K562 (cell line): Measurements from ENCODE around the gene PRSS8. TPM values are rescaled to one million over a fixed set of nuclear protein-coding genes. Genes with fewer than 3 reads are reported as not detected.

ENCODE experiments used
- ARHGAP35 ChIP-seq: fragments of 450-650 bp; IDR thresholded peaks from 2 replicates; pipeline ENCODE4 v1.6.1; 2018; ENCODE audit not compliant: partially characterized antibody
- ARID2 ChIP-seq: fragments of 450-650 bp; IDR thresholded peaks from 2 replicates; pipeline ENCODE4 v1.6.1; 2017; ENCODE audit warnings: antibody characterized with exemption, mild to moderate bottlenecking
- ERF ChIP-seq: fragments of 450-650 bp; formaldehyde crosslinking; IDR thresholded peaks from 2 replicates; pipeline ENCODE4 v1.4.0; 2020; ENCODE audit warnings: mild to moderate bottlenecking, mixed read lengths
- FOSL1 ChIP-seq: fragments of 200-800 bp; sonication (Bioruptor generic); conservative IDR thresholded peaks from 2 replicates; pipeline ENCODE4 v1.6.1; 2016; ENCODE audit warnings: missing genetic modification characterization, missing compliant biosample characterization
- KLF10 ChIP-seq: fragments of 250-450 bp; sonication (Bioruptor Pico); IDR thresholded peaks from 2 replicates; pipeline ENCODE4 v1.6.1; 2021; ENCODE audit warnings: matching md5 sums
- MYC ChIP-seq, 2 experiments: fragments of 250-450 bp in 1 of 2; sonication (Bioruptor Pico) in 1 of 2; IDR thresholded peaks; 2 replicates each; pipeline versions ENCODE4 v1.5.1 to v1.6.1; 2012 to 2021; ENCODE audit warnings: low read depth in 2 of 2, borderline replicate concordance in 1 of 2, improper control_type of control experiment in 1 of 2, low read length in 1 of 2, mild to moderate bottlenecking in 1 of 2, moderate library complexity in 1 of 2
- PHF20 ChIP-seq: fragments of 450-650 bp; IDR thresholded peaks from 2 replicates; pipeline ENCODE4 v1.6.1; 2018; ENCODE audit not compliant: partially characterized antibody
- POLR2B ChIP-seq: fragments of 450-650 bp; IDR thresholded peaks from 2 replicates; pipeline ENCODE4 v1.6.1; 2018; ENCODE audit warnings: low read depth; ENCODE audit not compliant: partially characterized antibody
- PTTG1 ChIP-seq: fragments of 450-650 bp; IDR thresholded peaks from 2 replicates; pipeline ENCODE4 v1.6.1; 2016; ENCODE audit warnings: low read depth, mild to moderate bottlenecking, missing genetic modification characterization, missing compliant biosample characterization
- SNIP1 ChIP-seq: fragments of 450-650 bp; IDR thresholded peaks from 2 replicates; pipeline ENCODE4 v1.7.1; 2017; ENCODE audit warnings: low read depth, mild to moderate bottlenecking
- SREBF2 ChIP-seq: sonication (generic); formaldehyde crosslinking; IDR thresholded peaks from 2 replicates; pipeline ENCODE4 v1.4.0; 2020; ENCODE audit warnings: mild to moderate bottlenecking, missing genetic modification reagents
- SRF ChIP-seq, 2 experiments: fragments of 250-450, 450-650 bp in 1 of 2; sonication (Bioruptor Pico) in 1 of 2; sonication (generic) in 1 of 2; formaldehyde crosslinking; IDR thresholded peaks; 2 replicates each; pipeline versions ENCODE4 v1.5.0 to v1.5.1; 2020 to 2022; ENCODE audit warnings: mild to moderate bottlenecking in 1 of 2, missing genetic modification reagents in 1 of 2
- TRIM24 ChIP-seq, 2 experiments: fragments of 450-650 bp; IDR thresholded peaks; 2 replicates each; pipeline ENCODE4 v1.6.1; 2016
- YBX1 ChIP-seq: fragments of 450-650 bp; IDR thresholded peaks from 2 replicates; pipeline ENCODE4 v1.7.1; 2016; ENCODE audit warnings: mild to moderate bottlenecking
- polyA plus RNA-seq, 8 experiments: library from polyadenylated mRNA; depleted of rRNA in 4 of 8; stranded (reverse) in 5 of 8; unstranded in 3 of 8; fragments of >200 nt; fragmentation: Nextera tagmentation in 2 of 8; fragmentation: Illumina TruSeq in 1 of 8; extraction: Ambion mirVana in 2 of 8; extraction: Trizol in 1 of 8; gene quantifications; 2 replicates each; pipeline versions ENCODE4 v1.2.1 to v1.2.3, GENCODE V29; 2011 to 2014; ENCODE audit warnings: inconsistent platforms in 1 of 8, missing spikeins in 1 of 8
- total RNA-seq, 7 experiments: library from RNA; depleted of rRNA in 6 of 7; stranded (reverse); fragments of >200 nt in 6 of 7; fragmentation: Illumina TruSeq in 2 of 7; extraction: Trizol in 2 of 7; gene quantifications; 2 replicates each; pipeline versions ENCODE4 v1.2.1 to v1.2.3, GENCODE V29; 2011 to 2021; ENCODE audit warnings: low replicate concordance in 1 of 7
- TF ChIP-seq, protein P1 (sequence below), 2 experiments: fragments of 450-650 bp in 1 of 2; sonication (generic) in 1 of 2; formaldehyde crosslinking in 1 of 2; IDR thresholded peaks in 1 of 2; conservative IDR thresholded peaks in 1 of 2; 2 replicates each; pipeline versions ENCODE4 v1.6.1 to v1.8.1; 2016 to 2023; ENCODE audit warnings: mild to moderate bottlenecking in 2 of 2, moderate library complexity in 2 of 2, inconsistent platforms in 1 of 2, missing genetic modification reagents in 1 of 2
- TF ChIP-seq, protein P2 (sequence below), 2 experiments: fragments of 450-650 bp; IDR thresholded peaks; 2 replicates each; pipeline ENCODE4 v1.6.1; 2016; ENCODE audit warnings: mild to moderate bottlenecking in 2 of 2, borderline replicate concordance in 1 of 2, low read depth in 1 of 2, moderate library complexity in 1 of 2

PRSS8 gene
- total and polyA plus RNA-seq, 9 of the 15 experiments (the other 6 are each of a cell fraction or from before 2014, with no cell fraction given) = 0.25 to 3.9 (median 1.3) TPM; not detected in 1

DNA sequence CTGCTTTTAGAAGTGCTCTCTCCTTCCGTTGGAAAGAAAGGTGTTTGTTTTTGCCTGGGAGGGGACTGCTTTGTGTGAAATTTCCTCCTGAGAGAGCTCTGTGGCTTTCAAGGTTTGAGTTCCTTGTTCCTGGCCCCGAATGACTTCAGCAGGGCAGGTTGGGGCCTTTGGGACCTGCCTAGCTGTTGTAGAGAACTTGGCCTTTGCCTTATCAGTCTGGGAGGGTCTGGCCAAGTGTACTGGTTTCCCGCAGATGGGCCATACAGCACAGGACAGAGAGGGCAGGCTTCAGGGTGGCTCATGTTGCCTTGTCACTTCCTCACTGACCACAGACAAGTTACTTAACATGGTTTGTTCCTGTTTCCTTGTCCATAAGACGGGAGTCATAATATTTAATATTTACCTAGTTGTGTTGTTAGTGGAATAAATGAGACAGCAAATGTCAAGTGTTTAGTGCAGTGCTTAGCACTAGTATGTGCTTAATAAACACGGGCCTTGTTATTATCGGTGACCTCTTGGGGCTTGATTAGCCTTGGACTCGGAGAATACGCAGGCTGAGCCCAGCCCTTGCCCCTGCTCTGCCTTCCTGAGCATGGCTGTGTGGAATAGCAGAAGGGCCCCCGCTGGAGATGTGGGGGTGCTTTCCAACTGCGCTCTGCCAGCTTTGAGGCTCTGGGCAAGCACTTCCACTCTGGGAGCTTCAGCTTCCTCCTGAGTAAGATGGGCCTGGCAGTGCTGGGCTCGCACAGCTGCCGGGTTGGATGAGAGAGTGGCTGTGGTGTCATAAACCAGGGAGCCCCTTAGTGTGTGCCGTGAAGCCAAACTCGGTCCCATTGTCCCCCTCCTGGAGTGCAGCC lies 6.6 kb downstream of the PRSS8 start (continued):
- TF ChIP-seq ARID2 (no peak), KLF10 (no peak), ERF (CRISPR knock-in tag) (no peak), ARHGAP35 (no peak), POLR2B (no peak), TRIM24 (IDR thresholded peaks at IDR 0.05) (0 out of 4 replicates have a peak, but pooled peaks of 1 of the 2 experiments have one; percentile 15), SREBF2 (CRISPR knock-in tag) (no peak), FOSL1 (tag) (peak; percentile 49; the same call in 1 of the 2 replicates), SNIP1 (no peak), MYC (IDR thresholded peaks at IDR 0.05; ENCODE audit: low read depth, low read length) (no peak), MYC (CRISPR knock-in tag; IDR thresholded peaks at IDR 0.05; ENCODE audit: borderline replicate concordance, low read depth) (no peak), YBX1 (no peak), PHF20 (no peak), PTTG1 (tag) (no peak), SRF (CRISPR knock-in tag; IDR thresholded peaks at IDR 0.05) (peak in 1 of 2 experiments; percentile 76; a peak in 1 of 4 replicates)
- TF ChIP-seq, protein P1, sequence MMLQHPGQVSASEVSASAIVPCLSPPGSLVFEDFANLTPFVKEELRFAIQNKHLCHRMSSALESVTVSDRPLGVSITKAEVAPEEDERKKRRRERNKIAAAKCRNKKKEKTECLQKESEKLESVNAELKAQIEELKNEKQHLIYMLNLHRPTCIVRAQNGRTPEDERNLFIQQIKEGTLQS (IDR thresholded peaks at IDR 0.05) = no peak
- TF ChIP-seq, protein P1 (CRISPR knock-in tag; conservative IDR thresholded peaks at IDR 0.05) = no peak; the same call in 1 of the 2 replicates
- TF ChIP-seq, protein P2, sequence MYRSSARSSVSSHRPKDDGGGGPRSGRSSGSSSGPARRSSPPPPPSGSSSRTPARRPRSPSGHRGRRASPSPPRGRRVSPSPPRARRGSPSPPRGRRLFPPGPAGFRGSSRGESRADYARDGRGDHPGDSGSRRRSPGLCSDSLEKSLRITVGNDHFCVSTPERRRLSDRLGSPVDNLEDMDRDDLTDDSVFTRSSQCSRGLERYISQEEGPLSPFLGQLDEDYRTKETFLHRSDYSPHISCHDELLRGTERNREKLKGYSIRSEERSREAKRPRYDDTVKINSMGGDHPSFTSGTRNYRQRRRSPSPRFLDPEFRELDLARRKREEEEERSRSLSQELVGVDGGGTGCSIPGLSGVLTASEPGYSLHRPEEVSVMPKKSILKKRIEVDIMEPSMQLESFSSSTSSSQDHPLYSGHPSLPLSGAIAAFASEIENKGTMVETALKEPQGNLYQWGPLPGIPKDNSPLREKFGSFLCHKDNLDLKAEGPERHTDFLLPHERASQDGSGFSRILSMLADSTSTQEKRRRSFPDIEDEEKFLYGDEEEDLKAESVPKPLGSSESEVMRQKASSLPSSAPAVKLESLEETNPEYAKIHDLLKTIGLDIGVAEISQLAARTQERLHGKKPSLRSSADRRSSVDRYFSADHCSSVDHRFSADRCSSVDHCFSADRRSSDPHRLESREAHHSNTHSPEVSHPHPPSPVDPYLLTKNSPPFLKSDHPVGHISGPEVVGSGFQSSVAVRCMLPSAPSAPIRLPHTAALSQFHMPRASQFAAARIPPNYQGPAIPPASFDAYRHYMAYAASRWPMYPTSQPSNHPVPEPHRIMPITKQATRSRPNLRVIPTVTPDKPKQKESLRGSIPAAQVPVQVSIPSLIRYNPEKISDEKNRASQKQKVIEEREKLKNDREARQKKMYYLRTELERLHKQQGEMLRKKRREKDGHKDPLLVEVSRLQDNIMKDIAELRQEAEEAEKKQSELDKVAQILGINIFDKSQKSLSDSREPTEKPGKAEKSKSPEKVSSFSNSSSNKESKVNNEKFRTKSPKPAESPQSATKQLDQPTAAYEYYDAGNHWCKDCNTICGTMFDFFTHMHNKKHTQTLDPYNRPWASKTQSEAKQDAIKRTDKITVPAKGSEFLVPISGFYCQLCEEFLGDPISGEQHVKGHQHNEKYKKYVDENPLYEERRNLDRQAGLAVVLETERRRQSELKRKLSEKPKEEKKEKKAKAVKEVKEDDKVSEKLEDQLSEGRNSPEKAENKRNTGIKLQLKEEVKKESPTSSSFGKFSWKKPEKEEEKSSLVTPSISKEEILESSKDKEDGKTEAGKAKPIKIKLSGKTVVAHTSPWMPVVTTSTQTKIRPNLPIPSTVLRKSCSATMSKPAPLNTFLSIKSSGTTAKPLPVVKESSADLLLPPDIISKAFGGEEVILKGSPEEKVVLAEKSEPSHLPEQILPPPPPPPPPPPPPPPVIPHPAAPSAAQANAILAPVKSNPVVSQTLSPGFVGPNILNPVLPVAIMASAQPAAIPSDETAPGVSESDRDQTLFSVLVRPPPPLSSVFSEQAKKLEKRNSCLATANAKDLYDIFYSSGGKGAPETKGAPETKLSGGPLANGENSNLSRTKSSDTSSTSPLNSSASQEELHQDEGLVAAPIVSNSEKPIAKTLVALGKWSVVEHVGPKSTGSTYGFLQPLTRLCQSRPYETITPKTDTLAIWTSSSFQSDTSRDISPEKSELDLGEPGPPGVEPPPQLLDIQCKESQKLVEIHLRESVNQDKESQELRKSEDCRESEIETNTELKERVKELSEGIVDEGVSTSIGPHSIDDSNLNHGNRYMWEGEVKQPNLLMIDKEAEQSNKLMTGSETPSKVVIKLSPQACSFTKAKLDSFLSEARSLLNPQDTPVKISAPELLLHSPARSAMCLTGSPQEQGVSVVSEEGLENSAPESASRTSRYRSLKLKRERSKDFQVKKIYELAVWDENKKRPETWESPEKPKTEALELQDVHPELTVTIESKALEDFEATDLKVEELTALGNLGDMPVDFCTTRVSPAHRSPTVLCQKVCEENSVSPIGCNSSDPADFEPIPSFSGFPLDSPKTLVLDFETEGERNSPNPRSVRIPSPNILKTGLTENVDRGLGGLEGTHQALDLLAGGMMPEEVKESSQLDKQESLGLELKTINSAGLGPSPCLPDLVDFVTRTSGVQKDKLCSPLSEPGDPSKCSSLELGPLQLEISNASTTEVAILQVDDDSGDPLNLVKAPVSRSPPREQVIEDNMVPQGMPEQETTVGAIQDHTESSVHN (IDR thresholded peaks at IDR 0.05; ENCODE audit: borderline replicate concordance in 1 of 2, low read depth in 1 of 2) = no peak
